HG02973 (cell line): ENCODE results near the gene PRR7.

Experiments
- ATAC-seq: cut with Tn5 transposase; IDR thresholded peaks from one replicate; pipeline ENCODE4 v1.9.1; 2021; ENCODE audit warnings: moderate library complexity; ENCODE audit not compliant: unreplicated experiment

PRR7 gene

DNA sequence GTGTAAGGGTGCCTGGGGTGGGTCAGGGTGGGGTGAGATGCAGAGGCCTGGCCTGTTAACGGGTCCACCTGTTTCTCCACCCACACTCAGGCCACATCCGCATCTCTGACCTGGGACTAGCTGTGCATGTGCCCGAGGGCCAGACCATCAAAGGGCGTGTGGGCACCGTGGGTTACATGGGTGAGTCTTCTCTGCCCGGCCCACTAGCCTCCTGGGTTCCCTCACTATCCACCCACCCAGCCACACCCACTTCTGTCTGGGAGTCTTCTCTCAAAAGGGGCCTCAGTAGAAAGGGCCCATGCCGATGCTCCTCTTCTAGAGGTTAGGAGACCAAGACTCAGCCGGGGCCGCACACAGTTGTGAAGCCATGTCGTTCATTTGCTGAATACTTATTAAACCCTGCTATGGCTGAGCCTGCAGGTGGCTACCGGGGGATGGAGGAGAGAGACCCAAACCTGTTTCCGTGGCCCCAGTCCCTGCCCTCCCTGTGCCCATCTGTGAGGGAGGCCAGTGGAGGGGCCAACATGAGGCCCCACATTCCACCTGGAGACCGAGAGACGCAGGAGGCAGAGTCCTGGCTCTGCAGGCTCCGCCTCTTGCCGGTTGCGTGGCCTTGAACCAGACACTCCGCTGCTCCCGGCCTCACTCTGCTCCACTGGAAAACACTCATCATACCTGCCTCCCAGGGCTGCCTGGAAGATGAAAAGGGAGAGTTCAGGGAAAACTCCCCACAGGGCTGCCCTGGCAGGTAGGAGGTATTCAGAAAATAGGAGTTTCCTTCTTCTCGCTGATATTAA, 11.5 kb upstream of the PRR7 start:
- no peak for ATAC-seq

GRCh38 chr5:177435847-177436536, 10.6 kb upstream of the PRR7 start:
- ATAC-seq = no peak

DNA sequence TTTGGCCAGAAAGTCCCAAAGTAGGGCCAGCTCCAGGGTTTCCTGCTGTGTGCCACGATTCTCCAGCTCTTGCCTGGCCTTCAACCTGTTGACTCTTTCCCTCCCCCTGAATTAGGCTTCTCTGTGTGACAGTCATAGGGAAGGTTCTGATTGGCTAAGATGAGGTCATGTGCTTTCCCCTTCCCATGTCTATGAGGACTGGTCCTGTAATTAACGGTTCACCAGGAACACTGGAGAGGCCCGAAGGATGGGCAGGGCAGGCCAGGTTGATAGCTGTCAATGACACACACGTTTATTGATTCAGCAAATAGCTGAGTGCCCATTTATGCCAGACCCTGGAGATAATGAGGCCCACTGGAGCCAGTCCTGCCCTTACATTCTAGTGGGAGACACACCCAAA, 9.0 kb upstream of the PRR7 start:
- no peak for ATAC-seq

DNA sequence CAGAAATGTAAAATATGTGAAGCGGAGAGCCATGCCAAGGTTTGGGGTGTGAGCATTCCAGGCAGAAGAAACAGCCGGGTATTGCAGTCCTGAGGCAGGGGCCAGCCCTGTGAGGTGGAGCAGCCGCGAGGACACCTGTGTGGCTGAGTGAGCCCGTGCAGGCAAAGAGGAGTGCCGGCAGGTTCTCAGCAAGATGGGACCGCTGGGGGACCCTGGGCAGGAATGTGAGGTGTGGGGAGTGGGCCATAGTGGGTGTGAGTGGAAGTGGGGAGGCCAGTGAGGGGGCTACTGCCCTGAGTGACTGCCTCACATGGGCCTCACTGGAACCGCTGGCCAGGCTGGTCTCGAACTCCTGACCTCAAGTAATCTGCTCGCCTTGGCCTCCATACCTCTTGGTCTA, 8.1 kb upstream of the PRR7 start:
- ATAC-seq = no peak

DNA sequence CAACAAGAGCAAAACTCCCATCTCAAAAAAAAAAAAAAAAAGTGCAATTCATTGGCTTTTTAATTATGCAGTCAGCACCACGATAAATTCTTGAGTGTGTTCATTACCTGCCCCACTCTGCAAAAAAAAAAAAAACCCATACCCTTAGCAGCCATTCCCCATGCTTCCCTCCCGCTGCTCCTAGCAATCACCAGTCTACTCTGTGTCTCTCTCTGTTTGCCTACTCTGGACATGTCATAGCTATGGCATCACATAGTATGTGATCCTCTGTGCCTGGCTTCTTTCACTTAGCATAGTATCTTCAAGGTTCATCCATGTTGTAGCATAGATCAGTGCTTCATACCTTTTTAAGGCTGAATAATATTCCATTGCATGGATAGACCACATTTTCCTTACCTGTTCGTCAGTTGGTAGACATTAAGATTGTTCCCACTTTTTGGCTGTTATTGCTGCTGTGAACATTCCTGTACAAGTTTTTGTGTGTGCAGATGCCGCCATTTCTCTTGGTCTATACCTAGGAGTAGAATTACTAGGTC, 7.0 kb upstream of the PRR7 start:
- ATAC-seq = no peak

DNA sequence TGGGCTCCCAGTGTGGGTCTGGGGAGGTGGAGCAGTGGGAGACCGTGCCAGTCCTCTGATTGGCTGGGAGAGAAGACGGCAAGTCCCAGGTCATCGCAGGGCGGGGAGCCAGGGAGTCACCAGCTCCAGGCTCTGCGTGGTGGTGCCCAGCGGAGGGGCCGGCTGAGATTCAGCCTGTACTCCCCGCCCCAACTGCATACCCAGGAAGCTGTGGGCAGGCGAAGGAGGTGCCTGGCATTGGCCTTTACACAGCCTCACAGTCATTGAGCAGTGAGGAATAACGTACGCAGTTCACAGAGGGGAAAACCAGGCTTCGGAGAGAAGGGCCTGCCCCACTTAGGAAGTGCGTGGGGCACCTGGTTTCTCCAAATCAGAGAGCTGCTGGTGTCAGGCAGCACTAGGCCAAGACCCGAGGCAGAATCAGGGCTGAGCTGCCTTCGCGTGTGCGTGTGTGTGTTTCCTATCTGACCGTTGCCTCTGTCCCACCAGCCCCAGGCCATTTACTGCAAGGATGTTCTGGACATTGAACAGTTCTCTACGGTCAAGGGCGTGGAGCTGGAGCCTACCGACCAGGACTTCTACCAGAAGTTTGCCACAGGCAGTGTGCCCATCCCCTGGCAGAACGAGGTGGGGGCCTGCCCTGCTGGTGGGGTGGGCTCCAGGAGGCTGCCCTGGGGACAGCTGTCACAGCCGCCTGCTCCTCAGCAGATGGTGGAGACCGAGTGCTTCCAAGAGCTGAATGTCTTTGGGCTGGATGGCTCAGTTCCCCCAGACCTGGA, 6.2 kb upstream of the PRR7 start:
- no peak for ATAC-seq

- ATAC-seq = no peak
Observed at GRCh38 chr5:177440990-177441780, 5.4 kb upstream of the PRR7 start.

GRCh38 chr5:177442066-177442826, 4.4 kb upstream of the PRR7 start:
- ATAC-seq = no peak

- ATAC-seq = no peak
Observed at GRCh38 chr5:177443144-177443983, 3.2 kb upstream of the PRR7 start.

DNA sequence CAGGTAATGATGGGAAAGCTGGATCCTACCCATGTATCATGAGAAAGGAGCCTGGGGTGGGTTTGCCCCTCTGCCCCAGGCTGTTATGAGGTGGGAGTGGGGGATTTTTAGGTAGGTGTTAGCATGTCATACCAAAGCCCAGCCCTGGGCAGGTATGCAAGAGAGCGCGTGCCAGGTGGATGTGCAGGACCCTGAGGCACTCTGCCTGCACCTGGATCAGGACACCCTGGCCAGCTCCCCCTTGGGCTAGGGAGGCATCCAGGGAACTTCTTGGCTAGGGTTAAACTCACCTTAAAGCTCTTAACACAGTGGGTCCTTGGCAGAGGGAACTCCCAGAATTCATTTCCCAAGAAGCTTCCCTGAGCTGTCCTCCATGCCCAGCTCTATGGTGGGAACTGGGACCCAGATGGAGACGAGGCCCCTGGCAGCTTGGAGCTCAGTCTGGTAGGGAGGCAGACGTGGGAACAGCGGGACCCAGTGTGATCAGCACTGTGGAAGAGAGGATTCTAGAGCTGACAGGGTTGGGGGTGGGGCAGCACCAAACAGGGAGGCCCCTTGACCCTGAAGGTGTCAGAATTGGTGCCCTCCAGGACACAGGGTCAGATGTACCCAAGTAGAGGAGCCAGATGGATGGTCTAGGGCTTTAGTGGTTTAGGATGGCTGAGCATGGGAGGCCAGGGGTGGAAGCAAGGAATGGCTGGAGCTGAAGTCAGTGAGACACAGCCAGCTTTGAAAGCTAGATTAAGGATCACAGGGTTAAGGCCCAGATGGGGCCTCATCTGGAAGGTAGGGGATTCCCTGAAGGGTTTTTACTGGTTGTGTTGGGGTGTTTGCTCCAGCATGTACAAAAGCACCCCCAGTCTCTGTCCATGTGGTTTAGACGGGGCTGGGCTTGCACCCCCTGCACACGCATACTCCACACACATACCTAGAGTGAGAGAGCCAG, 2.2 kb upstream of the PRR7 start:
- no peak for ATAC-seq

DNA sequence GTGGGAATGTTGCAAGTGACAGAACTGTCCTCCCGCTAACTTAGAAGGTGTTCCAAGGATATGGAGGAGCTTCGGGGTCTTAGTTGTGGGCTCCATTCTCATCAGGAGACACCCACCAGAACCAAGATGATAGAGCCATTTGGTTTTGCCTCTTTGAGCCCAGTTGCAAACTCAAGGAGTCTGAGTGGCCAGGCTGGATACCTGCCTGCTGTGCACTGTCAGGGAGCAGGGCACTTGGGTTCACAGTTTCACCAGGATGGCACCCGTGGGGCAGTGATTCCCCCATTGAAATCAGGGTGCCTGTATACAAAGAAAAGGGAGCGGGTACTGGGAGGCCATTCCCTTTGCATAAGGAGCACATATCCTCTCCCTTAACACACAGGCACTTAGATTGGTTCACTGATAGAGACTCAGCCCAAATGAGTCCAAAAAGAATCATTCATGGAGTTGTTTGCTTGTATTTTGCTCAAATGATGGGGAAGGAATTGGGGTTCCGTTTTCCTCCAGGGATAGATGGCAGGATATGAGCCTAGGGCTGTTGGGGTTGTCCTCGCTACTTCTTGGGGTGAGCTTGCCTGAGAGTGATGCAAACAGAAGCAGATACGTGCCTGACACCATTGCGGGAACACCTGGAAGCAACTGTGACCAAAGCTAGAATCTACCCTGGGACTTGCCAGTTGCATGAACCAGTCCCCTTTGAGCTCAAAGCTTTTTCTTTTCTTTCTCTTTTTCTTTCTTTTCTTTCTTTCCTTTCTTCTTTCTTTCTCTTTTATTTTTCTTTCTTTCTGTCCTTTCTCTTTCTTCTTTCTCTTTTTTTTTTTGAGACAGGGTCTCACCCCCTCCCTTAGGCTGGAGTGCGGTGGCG, 1.3 kb upstream of the PRR7 start:
- no peak for ATAC-seq

GRCh38 chr5:177445917-177446199, 756 bp upstream of the PRR7 start:
- ATAC-seq = no peak

DNA sequence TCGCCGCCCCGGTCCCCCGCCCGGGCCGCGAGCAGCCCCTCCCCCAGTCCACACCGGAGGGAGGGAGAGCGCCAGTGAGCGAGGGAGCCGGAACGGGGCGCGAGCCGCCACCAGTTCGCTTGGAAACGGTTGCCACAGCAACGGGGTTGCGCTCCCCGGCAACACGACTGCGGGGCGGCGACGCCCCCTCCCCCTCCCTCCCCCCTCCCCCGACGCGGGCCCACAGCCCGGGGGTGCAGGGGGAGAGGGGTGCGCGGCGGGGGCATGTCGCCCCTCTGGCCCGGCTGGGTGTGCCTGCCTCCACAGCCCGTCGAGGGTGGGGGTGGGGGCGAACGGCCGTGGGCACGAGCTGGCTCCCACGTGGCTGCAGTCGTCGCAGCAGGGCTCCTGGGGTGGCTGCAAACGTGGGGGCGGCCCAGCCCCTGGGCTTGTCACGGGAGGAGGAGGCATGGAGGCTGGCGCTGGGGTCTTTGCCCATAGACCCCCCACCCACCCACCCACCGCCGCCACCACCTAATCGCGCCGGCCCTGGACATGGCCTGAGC, 524 bp downstream of the PRR7 start:
- ATAC-seq = no peak

DNA sequence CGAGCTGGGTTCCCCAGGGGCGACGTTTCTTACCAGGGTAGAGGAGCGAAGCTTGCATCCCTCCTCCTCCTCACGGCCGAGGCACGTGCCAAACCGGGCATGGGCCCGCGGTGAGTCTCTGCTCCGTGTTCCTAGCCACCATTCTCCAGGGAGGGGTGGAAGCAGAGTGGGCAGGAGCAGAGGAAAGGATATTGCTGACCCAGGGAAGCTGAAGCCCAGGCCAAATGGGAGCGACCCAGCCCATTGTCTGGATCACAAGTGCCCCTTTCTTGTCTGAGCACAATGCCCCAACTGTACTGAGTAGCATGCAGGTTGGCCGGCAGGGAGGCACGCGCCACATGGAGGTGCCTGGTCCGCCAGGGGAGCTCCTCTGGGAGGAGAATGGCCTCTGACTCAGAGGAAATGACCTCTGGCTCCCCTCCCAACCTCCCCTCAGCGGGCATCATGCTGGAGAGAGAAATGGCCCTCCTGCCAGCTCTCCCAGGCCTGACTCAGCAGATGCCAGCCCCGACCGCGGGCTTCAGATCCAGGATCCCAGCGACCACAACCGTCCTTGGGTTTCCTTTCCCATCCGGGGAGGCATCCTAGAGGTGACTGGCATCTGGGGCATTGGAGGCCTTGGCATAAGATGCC, 1.1 kb downstream of the PRR7 start:
- ATAC-seq = no peak

DNA sequence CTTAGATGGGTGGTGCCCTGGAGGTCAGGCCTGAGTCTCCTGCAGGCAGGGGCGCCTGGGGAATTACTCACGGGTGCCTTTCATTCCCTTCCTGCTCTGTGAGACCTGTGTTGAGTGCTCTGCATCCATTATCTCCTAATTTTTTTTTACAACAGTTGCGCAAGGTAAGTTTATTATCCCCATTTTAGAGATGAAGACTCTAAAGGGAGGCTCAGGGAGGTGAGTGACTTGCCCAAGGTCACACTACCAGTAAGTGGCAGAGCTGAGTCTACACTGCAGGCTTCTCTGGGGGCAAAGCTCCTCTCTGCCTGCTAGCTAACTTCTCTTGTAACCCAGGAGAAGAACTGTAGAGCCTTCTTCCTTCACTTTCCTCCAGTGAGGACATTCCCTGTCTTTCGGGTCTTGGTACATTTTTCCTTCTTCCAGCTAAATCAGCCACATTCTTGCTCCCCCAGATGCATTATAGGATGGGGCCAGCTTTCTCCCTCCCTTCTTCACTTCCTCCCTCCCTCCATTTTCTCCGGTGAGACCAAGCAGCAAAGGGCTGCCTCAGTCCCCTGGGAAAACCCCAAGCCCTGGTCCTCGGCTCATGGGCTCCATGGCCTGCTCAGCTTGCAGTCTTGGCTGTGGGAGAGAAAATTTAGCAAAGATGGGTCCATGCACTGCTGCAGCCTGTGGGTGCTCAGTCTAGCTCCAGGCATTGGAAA, 1.8 kb downstream of the PRR7 start:
- ATAC-seq = no peak
